ENCODE data around the gene ADARB1.

ADARB1 gene

GRCh38 chr21:45102391-45102932 is 28.1 kb downstream of the ADARB1 start:
- DNase-seq (ENCODE audit: low spot score) = no peak
- TF ChIP-seq CTCF (IDR thresholded peaks at IDR 0.05; ENCODE audit: extremely low read depth, missing control alignments) = peak; percentile 1

GRCh38 chr21:45103971-45104520 is 29.7 kb downstream of the ADARB1 start:
- DNase-seq (ENCODE audit: low spot score) = no peak
- no peak for TF ChIP-seq CTCF (IDR thresholded peaks at IDR 0.05; ENCODE audit: extremely low read depth, missing control alignments)

- no peak for TF ChIP-seq CTCF (IDR thresholded peaks at IDR 0.05; ENCODE audit: extremely low read depth, missing control alignments)
- DNase-seq (ENCODE audit: low spot score) = no peak
Observed at GRCh38 chr21:45104560-45104959, 30.2 kb downstream of the ADARB1 start.

- DNase-seq (ENCODE audit: low spot score) = no peak
- TF ChIP-seq CTCF (IDR thresholded peaks at IDR 0.05; ENCODE audit: extremely low read depth, missing control alignments) = no peak
Observed at GRCh38 chr21:45105906-45106485, 31.6 kb downstream of the ADARB1 start.

GRCh38 chr21:45108034-45108790 is 33.8 kb downstream of the ADARB1 start:
- no peak for DNase-seq (ENCODE audit: low spot score)
- no peak for TF ChIP-seq CTCF (IDR thresholded peaks at IDR 0.05; ENCODE audit: extremely low read depth, missing control alignments)

- DNase-seq (ENCODE audit: low spot score) = no peak
- TF ChIP-seq CTCF (IDR thresholded peaks at IDR 0.05; ENCODE audit: extremely low read depth, missing control alignments) = no peak
Observed at GRCh38 chr21:45108808-45109781, 34.7 kb downstream of the ADARB1 start.

Measured in GM20000 (cell line).